Measurements from ENCODE around the gene SMG9.

Gene SMG9, protein sequence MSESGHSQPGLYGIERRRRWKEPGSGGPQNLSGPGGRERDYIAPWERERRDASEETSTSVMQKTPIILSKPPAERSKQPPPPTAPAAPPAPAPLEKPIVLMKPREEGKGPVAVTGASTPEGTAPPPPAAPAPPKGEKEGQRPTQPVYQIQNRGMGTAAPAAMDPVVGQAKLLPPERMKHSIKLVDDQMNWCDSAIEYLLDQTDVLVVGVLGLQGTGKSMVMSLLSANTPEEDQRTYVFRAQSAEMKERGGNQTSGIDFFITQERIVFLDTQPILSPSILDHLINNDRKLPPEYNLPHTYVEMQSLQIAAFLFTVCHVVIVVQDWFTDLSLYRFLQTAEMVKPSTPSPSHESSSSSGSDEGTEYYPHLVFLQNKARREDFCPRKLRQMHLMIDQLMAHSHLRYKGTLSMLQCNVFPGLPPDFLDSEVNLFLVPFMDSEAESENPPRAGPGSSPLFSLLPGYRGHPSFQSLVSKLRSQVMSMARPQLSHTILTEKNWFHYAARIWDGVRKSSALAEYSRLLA

GRCh38 chr19:43754503-43755255, at the start of gene SMG9:
Gene SMG9 (minus strand): TSS chr19:43754962. CDS start chr19:43750741, 4,221 bp downstream.
- peak; percentile 77 for DNase-seq (ENCODE audit: low read depth)

GRCh38 chr19:43804432-43804831, 49.7 kb upstream of the SMG9 start:
- DNase-seq (ENCODE audit: low read depth), result no peak

DNA sequence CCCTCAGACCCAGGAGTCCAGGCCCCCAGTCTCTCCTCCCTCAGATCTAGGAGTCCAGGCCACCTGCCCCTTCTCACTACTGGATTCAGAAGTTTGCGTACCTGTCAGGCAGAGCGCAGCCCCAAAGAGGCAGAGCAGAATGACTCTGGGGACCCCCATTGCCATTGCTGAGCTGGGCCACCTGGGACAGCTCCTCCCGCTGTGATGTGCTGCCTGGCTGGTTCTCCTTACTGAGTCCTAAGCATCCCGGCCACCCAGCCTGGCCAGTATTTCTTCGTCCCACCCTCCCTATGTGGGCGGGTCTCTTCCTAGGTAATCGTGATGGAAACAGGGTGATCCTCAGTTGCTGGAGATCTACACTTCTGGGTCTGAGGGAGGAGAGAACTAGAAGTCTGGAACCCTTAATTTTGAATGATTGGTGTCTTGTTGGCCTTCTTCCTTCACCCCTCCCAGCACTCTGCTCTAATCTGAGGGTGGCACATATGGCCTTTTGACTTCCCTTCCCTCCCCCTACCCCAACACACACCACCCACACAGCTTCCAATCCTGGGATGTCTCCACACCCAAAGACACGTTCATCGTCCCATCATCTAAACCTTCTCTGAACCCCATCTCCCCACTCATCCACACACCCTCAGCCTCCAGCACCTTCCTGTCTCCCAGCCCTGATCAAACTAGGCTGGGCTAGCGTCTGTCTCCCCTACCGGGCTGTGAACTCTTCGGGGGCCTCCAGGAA, 47.6 kb upstream of the SMG9 start, which contains the start of gene LYPD5:
LYPD5 (minus strand) TSS at position 232 of the 736 bp plus-strand sequence; CDS start at position 165, 67 bp downstream.
- no peak for DNase-seq (ENCODE audit: low read depth)

GRCh38 chr19:43799502-43800142, 44.9 kb upstream of the SMG9 start:
- DNase-seq (ENCODE audit: low read depth), result no peak

GRCh38 chr19:43798546-43799409, 44.0 kb upstream of the SMG9 start:
- DNase-seq (ENCODE audit: low read depth), result no peak

DNA sequence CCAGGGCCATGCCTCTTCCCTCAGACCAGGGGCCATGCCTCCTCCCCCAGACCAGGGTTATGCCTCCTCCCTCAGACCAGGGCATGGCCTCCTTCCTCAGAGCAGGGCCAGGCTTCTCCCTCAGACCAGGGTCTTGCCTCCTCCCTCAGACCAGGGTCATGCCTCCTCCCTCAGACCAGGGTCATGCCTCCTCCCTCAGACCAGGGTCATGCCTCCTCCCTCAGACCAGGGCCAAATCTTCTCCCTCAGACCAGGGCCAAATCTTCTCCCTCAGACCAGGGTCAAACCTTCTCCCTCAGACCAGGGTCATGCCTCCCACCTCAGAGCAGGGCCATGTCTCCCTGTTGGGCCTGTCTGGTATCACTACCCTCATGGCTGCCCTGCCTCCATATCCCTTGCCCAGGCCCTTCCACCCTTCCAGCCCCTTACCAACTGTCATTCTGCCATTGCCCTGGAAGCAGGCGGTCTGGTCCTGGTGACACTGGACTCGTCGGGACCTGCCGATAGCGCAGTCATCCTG, 43.3 kb upstream of the SMG9 start:
- DNase-seq (ENCODE audit: low read depth), result no peak

DNA sequence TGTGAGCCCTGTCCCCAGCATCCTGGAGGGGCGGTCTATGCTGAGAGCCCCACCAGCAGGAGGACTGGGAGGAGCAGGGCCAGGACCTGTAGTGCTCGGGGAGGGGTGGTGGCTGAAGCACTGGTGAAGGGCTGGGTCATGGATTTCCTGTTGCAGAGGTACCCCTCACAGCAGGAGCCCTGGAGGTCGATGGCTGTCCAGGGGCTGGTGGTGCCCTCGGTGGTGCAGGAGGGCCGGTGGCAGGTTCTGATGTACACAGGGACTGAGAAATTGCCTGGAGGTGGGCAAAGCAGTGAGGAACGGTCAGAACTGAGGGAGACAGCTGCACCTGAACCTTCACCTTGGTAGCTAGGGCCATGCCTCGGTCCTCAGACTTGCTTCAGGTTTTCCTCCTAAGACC, 42.8 kb upstream of the SMG9 start:
- DNase-seq (ENCODE audit: low read depth), result no peak

DNA sequence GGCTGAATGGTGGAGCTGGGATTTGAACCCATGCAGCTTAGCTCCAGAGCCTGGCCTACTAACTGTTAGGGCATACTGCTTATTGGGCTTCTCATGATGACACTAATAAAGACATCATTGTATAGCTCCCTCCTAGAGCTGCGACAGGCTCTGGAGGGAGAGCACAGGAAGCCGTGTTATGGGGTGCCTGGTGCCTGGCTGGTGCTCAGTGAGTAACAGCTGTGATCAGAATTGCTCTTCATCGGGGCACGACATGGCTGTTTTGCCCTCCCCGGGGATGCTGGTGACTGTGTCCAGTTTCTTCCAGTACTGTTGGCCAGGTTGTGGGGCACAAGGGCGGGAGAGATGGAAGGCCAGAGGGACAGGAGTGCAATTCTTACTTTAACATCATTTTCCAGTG, 42.4 kb upstream of the SMG9 start:
- no peak for DNase-seq (ENCODE audit: low read depth)

DNA sequence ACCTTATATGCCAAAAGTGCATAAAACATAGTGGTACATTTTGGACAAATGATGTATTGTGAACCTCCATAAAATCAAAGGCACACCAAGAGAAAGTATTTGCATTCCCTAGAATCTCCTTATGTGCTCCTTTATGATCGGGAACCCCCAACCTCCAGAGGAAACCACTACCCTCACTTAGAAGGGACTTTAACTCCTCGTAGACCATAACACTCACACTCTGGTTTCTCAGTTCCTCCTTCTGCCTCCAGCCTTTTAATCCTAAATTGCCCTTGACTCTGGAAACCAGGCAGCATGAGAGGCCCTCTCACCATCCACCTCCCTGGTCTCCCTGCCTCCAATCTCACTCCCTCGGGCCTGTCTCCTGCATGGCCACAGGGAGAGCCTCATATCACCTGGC, 35.8 kb upstream of the SMG9 start:
- no peak for DNase-seq (ENCODE audit: low read depth)

DNA sequence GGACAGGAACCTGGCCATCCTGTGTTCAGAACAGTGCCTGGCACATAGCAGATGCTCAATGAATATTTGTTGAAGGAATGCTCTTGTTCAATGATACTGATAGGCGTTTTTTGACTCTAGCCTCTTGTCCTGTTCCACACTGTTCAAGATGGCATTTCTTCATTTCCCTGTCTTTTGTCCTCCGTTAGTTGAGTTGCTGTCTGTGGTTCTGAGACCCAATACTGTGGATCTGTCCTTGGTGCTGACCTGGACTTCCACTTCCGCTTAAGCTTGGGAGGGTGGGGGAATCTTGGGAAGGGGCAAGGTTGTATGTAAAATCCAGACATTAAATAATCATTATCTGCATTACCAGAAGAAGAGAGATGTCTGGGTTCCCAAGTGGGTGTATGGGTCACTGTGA, 34.3 kb upstream of the SMG9 start:
- no peak for DNase-seq (ENCODE audit: low read depth)

- no peak for DNase-seq (ENCODE audit: low read depth)
Measured at GRCh38 chr19:43786665-43787064, 31.9 kb upstream of the SMG9 start.

DNA sequence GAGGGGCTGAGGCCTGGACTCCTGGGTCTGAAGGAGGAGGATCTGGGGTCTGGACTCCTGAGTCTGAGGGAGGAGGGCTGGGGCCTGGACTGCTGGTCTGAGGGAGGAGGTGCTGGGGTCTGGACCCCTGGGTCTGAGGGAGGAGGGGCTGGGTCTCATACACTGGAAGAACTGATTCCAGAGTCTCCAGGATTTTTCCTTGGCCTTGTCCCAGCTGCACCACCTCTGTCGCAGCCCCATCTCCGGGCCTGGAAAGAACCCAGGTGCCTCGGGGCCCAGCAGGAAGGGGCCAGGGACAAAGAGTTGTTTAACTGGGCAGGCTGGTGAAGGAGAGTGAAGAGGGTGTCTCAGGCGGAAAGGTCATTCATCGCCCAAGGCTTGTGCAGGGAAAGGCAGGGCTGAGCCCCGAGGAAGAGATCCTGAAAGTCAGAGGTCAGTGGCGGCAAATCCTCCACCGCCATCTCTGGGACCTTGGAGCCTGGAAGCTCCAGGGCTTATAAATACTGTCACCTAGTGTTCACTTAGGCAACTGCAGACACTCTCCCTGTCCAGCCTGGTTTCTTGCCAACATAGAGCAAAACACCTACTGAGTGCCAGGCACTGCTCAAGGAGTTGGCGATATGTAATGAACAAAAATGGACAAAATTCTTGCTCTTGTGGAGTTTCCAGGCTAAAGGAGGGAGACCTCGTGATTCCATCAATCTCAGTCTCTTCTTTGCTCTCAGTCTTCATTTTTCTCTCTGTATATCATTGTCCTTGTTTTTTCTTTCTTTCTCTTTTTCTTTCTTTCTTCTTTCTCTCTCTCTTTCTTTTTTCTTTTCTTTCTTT, 30.4 kb upstream of the SMG9 start:
- DNase-seq (ENCODE audit: low read depth), result no peak

- peak; percentile 66 for DNase-seq (ENCODE audit: low read depth)
Measured at GRCh38 chr19:43784241-43784980, 29.6 kb upstream of the SMG9 start.

- DNase-seq (ENCODE audit: low read depth), result no peak
Measured at GRCh38 chr19:43783636-43784035, 28.9 kb upstream of the SMG9 start.

DNA sequence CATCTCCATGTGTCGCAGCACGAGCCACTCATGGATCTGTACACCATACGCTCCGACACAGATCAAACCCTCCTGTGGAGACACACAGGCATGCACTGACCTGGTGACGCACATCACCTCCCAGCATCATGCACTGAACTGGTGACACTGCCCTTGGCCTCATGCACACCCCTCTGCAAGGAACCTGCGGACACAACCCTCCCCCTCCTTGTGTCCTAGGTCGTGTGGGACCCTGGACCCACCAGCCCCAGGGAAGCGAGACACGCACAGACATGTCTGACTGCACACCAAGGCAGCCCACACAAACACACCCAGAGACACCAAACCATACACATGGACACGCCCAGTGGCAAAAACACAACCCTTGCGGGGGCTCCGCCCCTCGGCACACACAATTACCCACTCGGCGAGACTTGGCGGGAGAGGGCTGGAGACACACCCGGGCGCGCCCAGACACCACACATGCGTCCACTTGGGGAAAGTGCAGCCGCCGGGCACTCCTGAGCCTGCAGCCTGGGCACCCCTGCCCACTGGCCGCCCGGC, 28.0 kb upstream of the SMG9 start:
- DNase-seq (ENCODE audit: low read depth), result no peak

- no peak for DNase-seq (ENCODE audit: low read depth)
Measured at GRCh38 chr19:43782311-43782660, 27.5 kb upstream of the SMG9 start.

- DNase-seq (ENCODE audit: low read depth), result no peak
Measured at GRCh38 chr19:43781630-43782310, 27.0 kb upstream of the SMG9 start.
